MG63 (cell line): ENCODE results near the gene TJAP1. TPM values are rescaled to one million over a fixed set of nuclear protein-coding genes. Genes with fewer than 3 reads are reported as not detected.
"Not testable (repeated sequence)": the region's sequence is repeated elsewhere in the genome, so short reads cannot be mapped to it uniquely, and the experiment has no call there.

Source experiments
- DNase-seq: peaks from one replicate; pipeline ENCODE4 v3.0.0-alpha.2; 2020
- H3K27me3 ChIP-seq: fragments of 250-450 bp; sonication (Bioruptor Pico); 2 replicates; pipeline ENCODE4 v1.5.1; 2020; ENCODE audit warnings: mild to moderate bottlenecking, moderate library complexity
- H3K36me3 ChIP-seq: fragments of 250-450 bp; sonication (Bioruptor Pico); 2 replicates; pipeline ENCODE4 v1.5.1; 2020; ENCODE audit warnings: mild to moderate bottlenecking, moderate library complexity
- H3K4me3 ChIP-seq: fragments of 250-450 bp; sonication (Bioruptor Pico); 2 replicates; pipeline ENCODE4 v1.5.1; 2020; ENCODE audit warnings: mild to moderate bottlenecking, moderate library complexity
- H3K9me3 ChIP-seq: fragments of 250-450 bp; sonication (Bioruptor Pico); 2 replicates; pipeline ENCODE4 v1.5.1; 2020; ENCODE audit warnings: mild to moderate bottlenecking, moderate library complexity
- total RNA-seq: library from RNA; depleted of rRNA; stranded (reverse); fragments of >200 nt; shearing (Covaris generic); gene quantifications from 2 replicates; pipeline ENCODE4 v1.2.3, GENCODE V29; 2014; ENCODE audit warnings: low replicate concordance

TJAP1 gene
- total RNA-seq, 1 experiment from 2014 or later: 19.0 TPM

- no peak overlapping the region for H3K4me3 ChIP-seq
Observed at GRCh38 chr6:43493230-43493629, 15.9 kb downstream of the TJAP1 start.

GRCh38 chr6:43493833-43494232 is 16.5 kb downstream of the TJAP1 start:
- no peak for DNase-seq
- Histone ChIP-seq H3K36me3 (no peaks in the 10 kb centered on the region), H3K4me3 (no peak overlapping the region), H3K27me3 (no peaks in the 10 kb centered on the region), H3K9me3 (no peaks in the 10 kb centered on the region)

More at GRCh38 chr6:43493230-43493629, 15.9 kb downstream of the TJAP1 start:
- Histone ChIP-seq H3K27me3 (no peaks in the 10 kb centered on the region), H3K36me3 (no peaks in the 10 kb centered on the region), H3K9me3 (no peaks in the 10 kb centered on the region)
- DNase-seq: no peak

GRCh38 chr6:43494321-43494720 is 17.0 kb downstream of the TJAP1 start:
- no peaks in the 10 kb centered on the region for H3K27me3 ChIP-seq
- no peak for DNase-seq
- no peak overlapping the region for H3K4me3 ChIP-seq
- H3K36me3 ChIP-seq: no peaks in the 10 kb centered on the region
- no peaks in the 10 kb centered on the region for H3K9me3 ChIP-seq

- no peak overlapping the region for H3K4me3 ChIP-seq
- no peak for DNase-seq
Observed at GRCh38 chr6:43494766-43495165, 17.4 kb downstream of the TJAP1 start.

GRCh38 chr6:43495409-43495941 is 18.1 kb downstream of the TJAP1 start:
- Histone ChIP-seq H3K27me3 (no peaks in the 10 kb centered on the region), H3K36me3 (no peaks in the 10 kb centered on the region), H3K9me3 (no peaks in the 10 kb centered on the region), H3K4me3 (no peak overlapping the region)
- DNase-seq: no peak

More at GRCh38 chr6:43494766-43495165, 17.4 kb downstream of the TJAP1 start:
- Histone ChIP-seq H3K36me3 (no peaks in the 10 kb centered on the region), H3K27me3 (no peaks in the 10 kb centered on the region), H3K9me3 (no peaks in the 10 kb centered on the region)

- Histone ChIP-seq H3K27me3 (no peaks in the 10 kb centered on the region), H3K4me3 (no peak overlapping the region), H3K9me3 (no peaks in the 10 kb centered on the region), H3K36me3 (no peaks in the 10 kb centered on the region)
- DNase-seq: no peak
Observed at GRCh38 chr6:43496370-43497128, 19.2 kb downstream of the TJAP1 start.

- no peak overlapping the region for H3K4me3 ChIP-seq
- H3K36me3 ChIP-seq: no peaks in the 10 kb centered on the region
- H3K27me3 ChIP-seq: no peaks in the 10 kb centered on the region
- H3K9me3 ChIP-seq: no peaks in the 10 kb centered on the region
- no peak for DNase-seq
Observed at GRCh38 chr6:43497129-43497396, 19.7 kb downstream of the TJAP1 start.

GRCh38 chr6:43497689-43498088 is 20.3 kb downstream of the TJAP1 start:
- no peaks in the 10 kb centered on the region for H3K9me3 ChIP-seq

GRCh38 chr6:43498291-43498690 is 20.9 kb downstream of the TJAP1 start:
- not testable (repeated sequence) for H3K4me3 ChIP-seq, H3K36me3 ChIP-seq, H3K27me3 ChIP-seq, H3K9me3 ChIP-seq, DNase-seq

More at GRCh38 chr6:43497689-43498088, 20.3 kb downstream of the TJAP1 start:
- DNase-seq: no peak
- Histone ChIP-seq H3K36me3 (no peaks in the 10 kb centered on the region), H3K27me3 (no peaks in the 10 kb centered on the region), H3K4me3 (no peak overlapping the region)

GRCh38 chr6:43499028-43499815 is 21.9 kb downstream of the TJAP1 start:
- Histone ChIP-seq H3K9me3 (no peaks in the 10 kb centered on the region), H3K27me3 (no peaks in the 10 kb centered on the region), H3K4me3 (no peak overlapping the region), H3K36me3 (no peaks in the 10 kb centered on the region)
- DNase-seq: no peak

- DNase-seq: no peak
- Histone ChIP-seq H3K4me3 (no peak overlapping the region), H3K27me3 (no peaks in the 10 kb centered on the region), H3K9me3 (no peaks in the 10 kb centered on the region), H3K36me3 (no peaks in the 10 kb centered on the region)
Observed at GRCh38 chr6:43500921-43501320, 23.6 kb downstream of the TJAP1 start.

GRCh38 chr6:43502666-43503065 is 25.3 kb downstream of the TJAP1 start:
- no peaks in the 10 kb centered on the region for H3K36me3 ChIP-seq
- no peaks in the 10 kb centered on the region for H3K9me3 ChIP-seq
- no peaks in the 10 kb centered on the region for H3K27me3 ChIP-seq
- DNase-seq: no peak
- no peak overlapping the region for H3K4me3 ChIP-seq

- no peak overlapping the region for H3K4me3 ChIP-seq
- no peak for DNase-seq
- H3K9me3 ChIP-seq: no peaks in the 10 kb centered on the region
- H3K27me3 ChIP-seq: no peaks in the 10 kb centered on the region
- H3K36me3 ChIP-seq: no peaks in the 10 kb centered on the region
Observed at GRCh38 chr6:43503443-43503842, 26.1 kb downstream of the TJAP1 start.

GRCh38 chr6:43504756-43505593 is 27.6 kb downstream of the TJAP1 start:
- Histone ChIP-seq H3K4me3 (no peak overlapping the region), H3K9me3 (no peaks in the 10 kb centered on the region), H3K27me3 (no peaks in the 10 kb centered on the region), H3K36me3 (no peaks in the 10 kb centered on the region)
- DNase-seq: no peak

GRCh38 chr6:43505718-43506117 is 28.3 kb downstream of the TJAP1 start:
- H3K9me3 ChIP-seq: no peaks in the 10 kb centered on the region
- DNase-seq: no peak
- no peaks in the 10 kb centered on the region for H3K27me3 ChIP-seq
- no peaks in the 10 kb centered on the region for H3K36me3 ChIP-seq
- H3K4me3 ChIP-seq: no peak overlapping the region

- Histone ChIP-seq H3K4me3 (no peak overlapping the region), H3K9me3 (no peaks in the 10 kb centered on the region), H3K36me3 (no peaks in the 10 kb centered on the region), H3K27me3 (no peaks in the 10 kb centered on the region)
- no peak for DNase-seq
Observed at GRCh38 chr6:43506171-43506570, 28.8 kb downstream of the TJAP1 start.
